Measurements from ENCODE around the gene VIPR2.
"Not testable (repeated sequence)": the region's sequence is repeated elsewhere in the genome, so short reads cannot be mapped to it uniquely, and the experiment has no call there.

Gene VIPR2

DNA sequence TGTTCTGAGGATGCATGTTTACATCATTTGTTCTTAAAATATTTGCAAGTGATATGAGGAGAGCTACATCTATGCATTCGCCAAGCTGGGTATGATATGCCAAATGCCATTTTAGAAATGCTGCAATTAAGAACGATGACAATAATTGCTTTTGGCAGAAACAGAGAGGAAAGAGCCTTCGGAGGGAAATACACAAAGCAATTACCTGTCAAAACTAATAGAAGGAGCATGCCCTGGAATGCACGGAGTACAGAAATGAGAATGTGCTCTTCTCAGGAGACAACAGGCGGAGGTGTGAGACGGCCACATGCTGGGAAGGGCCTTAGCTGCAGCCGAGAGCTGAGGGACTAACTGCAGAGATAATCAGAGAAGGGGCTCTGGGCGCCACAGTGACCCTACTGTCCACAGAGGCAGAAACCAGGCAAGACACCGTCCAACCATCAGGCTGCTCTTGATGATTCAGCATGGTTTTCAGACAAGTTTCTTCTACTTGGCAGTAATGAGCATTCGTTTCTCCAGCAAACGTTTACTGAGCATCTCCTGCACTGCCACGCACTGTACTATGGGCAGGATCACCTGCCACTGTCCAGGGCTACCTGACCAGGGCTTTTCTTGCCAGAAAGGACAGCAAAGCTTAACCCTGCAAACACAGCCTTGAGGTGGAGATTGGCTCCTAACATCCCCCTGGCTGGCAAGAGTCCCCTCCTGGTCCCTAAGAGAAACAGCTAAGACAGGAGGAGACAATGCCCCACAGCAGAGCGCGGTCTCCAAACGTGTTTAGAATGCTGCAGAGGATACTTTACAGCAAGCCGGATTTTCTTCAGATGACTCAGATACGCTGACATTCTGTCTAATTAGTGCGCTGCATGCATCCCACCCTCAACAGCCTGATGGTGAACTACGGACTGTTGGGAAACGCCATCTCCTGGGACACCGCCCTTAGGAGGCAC is 18.1 kb downstream of the VIPR2 start:
- DNase-seq, result peak in 7 of 42 donors; percentile 1 to 28 (median 4)
- intact Hi-C loops (cut with DNase I), result no loop called here

DNA sequence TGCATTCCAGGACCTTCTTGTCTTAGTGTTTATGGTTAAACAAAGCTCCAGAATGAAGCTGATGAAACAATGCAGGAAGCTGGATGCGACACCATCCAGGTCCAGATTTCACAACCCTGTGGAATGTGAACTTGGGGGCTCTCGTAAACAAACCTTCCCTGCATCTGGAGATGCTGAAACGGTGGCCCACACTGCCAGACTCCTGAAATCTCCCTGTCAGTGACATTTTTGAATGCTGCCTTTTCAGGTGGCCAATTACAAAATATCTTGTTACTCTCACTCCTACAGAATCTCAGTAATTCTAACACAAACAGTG is 18.8 kb downstream of the VIPR2 start:
- DNase-seq, result peak in 3 of 42 donors; percentile 2 to 19 (median 4)
- intact Hi-C loops (cut with DNase I), result no loop called here

DNA sequence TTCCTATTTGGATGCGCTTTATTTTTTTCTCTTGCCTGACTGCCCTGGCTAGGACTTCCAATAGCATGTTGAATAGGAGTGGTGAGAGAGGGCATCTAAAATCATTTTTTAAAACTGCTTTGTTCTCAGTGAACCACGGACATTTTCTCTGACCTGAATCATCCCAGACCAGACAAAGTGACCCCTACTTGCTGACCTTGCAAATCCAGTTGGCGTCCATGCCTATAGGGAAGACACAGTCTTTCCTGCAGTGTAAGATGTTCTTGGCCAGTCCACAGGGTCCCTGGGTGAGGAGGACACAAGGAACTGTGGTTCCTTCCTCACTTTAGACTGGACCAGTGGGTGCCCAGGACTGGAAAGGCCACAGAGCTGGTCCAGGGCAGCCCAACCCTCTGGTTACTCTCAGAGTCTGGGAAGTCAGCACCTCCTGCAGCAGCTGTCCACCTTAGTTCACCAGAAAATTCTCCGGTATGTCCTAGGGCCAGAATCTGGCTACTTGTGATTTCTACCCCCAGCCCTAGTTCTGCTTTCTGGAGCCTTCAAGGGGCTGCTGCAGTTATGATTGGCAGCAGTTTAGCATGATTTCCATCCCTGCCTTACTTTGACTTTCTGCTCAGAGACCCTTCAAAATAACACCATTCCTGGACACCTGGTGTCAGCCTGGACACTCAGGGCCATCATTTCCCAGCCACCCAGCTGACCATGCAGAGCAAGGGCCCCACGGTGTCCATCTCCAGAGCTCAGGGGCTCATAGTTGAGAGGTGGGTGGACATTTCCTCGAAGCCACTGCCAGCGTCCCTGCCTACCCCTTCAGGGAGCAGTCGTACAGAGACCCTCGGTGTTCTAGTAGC is 19.3 kb downstream of the VIPR2 start:
- intact Hi-C loops (cut with DNase I), result no loop called here

DNA sequence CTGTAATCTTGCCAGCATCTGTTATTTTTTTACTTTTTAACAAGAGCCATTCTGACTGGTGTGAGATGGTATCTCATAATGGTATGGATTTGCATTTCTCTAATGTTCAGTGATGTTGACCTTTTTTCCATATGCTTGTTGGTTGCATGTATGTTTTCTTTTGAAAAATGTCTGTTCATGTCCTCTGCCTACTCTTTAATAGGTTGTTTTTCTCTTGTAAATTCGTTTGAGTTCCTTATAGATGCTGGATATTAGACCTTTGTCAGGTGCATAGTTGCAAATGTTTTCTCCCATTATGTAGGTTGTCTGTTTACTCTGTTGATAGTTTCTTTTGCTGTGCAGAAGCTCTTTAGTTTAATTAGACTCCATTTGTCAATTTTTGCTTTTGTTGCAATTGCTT is 20.9 kb downstream of the VIPR2 start:
- DNase-seq; intact Hi-C loops (cut with DNase I): not testable (repeated sequence)

More for the DNA sequence above, 19.3 kb downstream of the VIPR2 start:
- DNase-seq, result peak in 8 of 42 donors; percentile 3 to 25 (median 9)

DNA sequence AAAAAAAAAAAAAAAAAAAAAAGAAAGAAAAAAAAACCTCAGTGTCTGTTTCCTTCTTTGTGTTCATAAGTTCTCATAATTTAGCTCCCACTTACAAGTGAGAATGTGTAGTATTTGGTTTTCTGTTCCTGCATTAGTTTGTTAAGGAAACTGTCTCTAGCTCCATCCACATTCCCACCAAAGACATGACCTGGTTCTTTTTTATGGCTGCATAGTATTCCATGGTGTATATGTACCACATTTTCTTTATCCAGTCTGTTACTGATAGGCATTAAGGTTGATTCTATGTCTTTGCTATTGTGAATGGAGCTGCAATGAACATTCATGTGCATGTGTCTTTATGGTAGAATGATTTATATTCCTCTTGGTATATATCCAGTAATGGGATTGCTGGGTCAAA is 21.4 kb downstream of the VIPR2 start:
- intact Hi-C loops (cut with DNase I); DNase-seq: not testable (repeated sequence)

DNA sequence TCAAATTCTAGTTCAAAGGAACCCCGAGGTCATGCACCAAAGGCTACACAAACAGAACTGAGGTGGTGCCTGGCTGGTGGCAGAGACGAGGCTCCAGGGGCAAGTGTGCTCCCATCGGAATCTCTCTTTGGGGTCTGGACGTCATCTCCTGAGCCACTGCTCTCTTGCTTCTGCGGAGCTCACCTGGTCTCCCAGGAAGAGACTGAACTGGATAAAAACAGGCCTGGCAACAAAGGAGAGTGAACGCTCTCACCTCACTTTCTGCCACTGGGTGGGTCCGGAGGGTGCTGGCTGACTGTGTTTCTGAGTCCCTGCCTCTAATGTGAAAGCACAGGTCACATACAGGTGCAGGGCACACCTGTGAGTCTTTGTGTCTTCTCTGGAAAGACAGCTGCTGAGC is 22.4 kb downstream of the VIPR2 start:
- DNase-seq, result peak in 5 of 42 donors; percentile 2 to 20 (median 18)
- intact Hi-C loops (cut with DNase I), result no loop called here

DNA sequence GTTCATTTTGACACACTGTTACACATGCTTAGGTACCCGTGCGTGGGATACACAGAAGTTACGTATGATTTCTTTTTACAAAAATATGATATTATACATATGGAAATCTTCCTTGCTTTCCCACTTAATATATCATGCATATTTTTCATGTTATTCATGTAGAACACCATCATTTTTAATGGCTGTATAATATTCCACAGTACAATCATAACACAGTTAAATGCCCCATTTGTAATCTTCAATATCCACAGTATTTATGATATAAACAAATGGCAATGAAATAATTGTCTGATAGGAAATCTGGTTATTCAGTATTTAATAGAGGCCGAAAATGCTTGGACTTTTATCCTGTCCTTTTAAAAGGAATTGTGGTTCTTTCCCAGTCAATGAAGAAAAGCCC is 23.2 kb downstream of the VIPR2 start:
- no peak for DNase-seq

DNA sequence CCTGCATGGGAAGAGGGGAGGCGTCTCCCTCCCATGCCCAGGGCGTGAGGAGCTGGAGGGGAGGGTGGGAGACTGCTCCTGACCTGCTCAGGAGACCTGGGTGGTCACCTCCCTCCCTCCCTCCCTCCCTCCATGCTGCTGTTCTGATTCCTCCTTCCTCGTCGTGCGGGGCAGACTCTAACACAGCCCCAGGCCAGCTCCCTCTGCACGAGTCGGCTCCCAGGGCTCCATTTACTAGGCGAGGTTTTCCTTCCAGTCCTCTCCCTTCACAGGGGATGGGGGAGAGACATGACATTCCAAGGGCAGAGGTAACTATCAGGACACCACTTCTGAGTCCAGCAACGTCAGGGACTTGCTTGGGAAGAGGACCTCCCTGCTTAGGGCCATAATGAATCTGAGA is 23.6 kb downstream of the VIPR2 start:
- intact Hi-C loops (cut with DNase I), result no loop called here
- peak in 2 of 42 donors; percentile 9 to 10 for DNase-seq

More for the DNA sequence above, 23.2 kb downstream of the VIPR2 start:
- intact Hi-C loops (cut with DNase I), result no loop called here

DNA sequence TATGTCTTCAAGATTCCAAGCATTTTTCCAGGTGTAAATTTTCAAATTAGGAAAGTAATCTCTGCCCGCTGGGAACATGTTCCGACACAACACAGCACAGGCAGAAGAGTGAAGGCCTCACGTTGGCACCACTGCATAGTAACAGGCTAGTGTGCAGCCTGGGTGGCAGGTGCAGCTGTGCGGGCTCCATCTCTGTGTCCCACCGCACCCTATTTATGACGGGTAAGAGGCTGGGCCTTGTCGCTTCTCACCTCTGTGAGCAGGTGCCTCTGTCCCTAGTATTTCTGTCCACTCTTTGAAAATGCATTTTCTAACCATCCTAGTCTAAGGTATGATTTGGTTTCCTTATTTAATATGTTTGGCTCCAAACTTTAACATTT is 24.1 kb downstream of the VIPR2 start:
- DNase-seq, result peak in 5 of 42 donors; percentile 6 to 19 (median 13)

DNA sequence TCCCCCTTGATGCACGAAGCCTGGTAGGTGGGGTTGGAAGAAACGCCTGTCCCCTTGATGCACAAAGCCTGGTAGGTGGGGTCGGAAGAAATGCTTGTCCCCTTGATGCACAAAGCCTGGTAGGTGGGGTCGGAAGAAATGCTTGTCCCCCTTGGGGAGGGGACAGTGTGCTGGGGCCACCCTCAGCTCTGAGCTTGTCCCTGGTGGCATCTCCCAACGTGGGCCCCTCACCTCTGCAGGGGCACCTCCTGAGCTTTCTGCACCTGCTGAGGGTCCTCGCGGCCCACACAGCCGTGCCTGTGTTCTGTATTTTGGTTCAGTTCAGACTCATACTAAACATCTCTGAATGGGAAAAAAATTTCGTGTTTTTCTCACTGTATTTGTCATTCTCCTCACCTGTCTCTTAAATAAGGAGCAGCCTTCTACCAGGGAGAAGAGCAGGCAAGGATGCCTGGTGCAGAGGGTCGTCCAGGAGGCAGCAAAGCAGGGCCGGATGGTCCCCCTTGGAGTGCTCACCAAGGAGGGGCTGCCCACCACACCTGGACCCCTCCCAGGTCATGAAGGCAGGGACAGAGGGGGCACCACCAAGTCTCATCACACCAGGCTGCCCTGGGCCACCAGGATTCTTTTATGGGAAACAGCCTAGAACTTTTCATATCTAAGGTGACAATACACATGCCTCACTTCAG is 24.7 kb downstream of the VIPR2 start:
- DNase-seq, result peak in 6 of 42 donors; percentile 8 to 19 (median 13)

More for the DNA sequence above, 24.1 kb downstream of the VIPR2 start:
- intact Hi-C loops (cut with DNase I), result no loop called here

DNA sequence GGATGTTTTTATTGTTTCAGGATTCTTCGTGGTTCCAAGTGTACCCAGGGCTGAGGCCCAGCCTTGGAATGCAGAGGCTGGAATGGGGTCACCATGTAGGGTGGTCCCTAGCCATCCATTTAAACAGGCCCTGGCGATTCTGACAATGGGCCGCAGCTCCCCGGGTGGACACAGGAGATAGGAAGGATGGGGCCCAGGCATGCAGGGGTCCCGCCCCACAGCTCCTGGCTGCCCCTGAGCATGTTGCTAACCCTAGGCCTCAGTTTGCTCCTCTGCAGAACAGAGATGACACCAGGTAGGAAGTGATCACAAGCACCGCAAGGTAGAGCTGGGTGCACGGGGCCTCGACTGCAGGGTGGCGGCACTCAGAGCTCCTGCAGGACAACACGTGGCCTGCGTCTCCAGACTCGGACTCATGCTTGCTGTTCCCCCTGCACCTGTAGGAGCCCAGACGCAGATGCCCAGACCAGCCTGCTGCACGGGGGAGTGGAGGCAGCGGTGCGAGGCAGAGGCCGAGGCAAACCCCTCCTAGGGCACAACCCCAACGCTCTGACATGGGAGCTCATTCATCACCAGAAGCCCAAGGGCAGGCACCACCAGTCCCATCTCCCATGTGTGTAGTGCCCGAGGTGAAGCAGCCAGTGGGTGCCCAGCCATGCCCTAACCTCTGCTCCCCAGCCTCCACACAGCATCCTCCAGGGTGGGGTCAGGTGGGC is 25.5 kb downstream of the VIPR2 start:
- intact Hi-C loops (cut with DNase I), result no loop called here
- peak in 5 of 42 donors; percentile 9 to 20 (median 11) for DNase-seq

More for the DNA sequence above, 24.7 kb downstream of the VIPR2 start:
- intact Hi-C loops (cut with DNase I), result no loop called here

DNA sequence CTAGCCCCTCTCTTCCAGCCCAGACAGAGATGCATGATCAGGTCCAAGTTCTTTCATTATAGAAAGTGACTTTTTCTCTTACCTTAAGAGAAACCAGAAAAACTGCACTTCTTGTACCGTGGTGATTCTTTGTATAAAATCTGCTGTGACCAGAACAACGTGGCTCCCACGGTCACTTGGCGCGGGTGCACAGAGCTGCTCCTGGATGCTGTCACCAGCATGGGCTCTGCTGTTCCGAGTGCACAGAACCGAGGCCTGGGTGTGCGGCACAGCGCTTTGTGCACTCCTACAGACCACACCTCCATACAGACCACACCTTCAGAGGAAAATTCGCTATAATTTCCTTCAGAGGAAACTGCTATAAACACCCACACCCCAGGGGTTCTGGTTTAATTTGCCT is 26.0 kb downstream of the VIPR2 start:
- DNase-seq, result peak in 3 of 42 donors; percentile 10 to 26 (median 19)
- intact Hi-C loops (cut with DNase I), result no loop called here

DNA sequence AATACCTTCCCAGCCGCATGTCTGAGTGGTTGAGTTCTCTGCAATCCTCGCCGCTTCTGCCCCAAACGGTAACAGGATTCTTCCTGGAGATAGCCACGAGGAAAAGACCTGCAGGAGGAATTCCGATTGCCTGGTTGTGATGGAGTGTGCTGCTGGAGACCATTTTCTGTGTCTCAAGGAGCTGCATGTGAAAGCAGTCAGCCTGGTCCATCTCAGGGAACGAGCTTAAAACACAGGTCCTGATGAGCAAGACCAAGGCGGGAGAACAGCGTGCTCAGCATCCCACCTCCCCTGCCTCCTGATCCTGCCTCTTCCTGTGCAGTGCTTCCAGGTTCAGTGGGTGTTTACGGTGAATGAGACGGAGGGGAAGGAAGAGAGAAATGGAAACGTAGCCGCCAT is 26.5 kb downstream of the VIPR2 start:
- DNase-seq, result peak in 2 of 42 donors; percentile 1 to 4
- intact Hi-C loops (cut with DNase I), result no loop called here

DNA sequence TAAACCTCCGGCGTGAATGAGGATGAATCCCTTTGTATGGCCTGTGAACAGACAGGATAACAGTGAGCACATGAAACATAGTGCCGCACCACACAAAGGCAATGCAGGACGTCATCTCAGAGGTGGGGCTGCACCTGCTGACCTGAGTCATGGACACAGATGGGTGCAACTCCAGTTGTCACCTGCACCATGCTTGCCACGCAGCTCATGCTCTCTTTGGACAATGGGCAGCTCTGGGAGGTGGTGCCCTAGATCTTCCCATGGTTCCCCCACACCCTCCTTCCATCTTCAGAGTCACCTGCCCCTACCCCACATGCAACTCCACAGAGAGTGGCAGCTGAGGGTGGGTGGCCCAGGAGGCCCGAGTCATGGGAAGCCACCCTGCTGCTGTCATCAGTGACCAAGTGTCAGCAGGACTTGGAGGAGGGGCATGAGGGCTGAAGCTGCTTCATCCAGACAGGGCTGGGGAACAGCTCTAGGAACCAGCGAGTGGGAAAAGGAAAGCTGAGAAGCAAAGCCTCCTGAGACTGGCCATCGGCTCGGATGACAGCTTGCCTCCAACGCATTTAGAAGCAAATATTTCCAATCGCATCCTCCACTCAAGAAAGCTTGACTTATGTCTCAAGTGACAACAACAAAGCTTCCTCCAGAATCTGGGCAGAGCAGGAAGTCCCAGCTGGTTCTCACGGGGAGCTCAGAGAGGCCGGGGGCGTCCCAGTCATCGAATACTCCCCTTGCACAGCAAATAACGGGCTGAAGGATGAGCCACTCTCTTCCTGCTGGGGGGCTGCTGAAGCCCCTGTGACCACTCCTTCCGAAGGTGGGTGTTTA is 27.1 kb downstream of the VIPR2 start:
- intact Hi-C loops (cut with DNase I), result no loop called here
- DNase-seq, result peak in 5 of 42 donors; percentile 3 to 20 (median 9)

DNA sequence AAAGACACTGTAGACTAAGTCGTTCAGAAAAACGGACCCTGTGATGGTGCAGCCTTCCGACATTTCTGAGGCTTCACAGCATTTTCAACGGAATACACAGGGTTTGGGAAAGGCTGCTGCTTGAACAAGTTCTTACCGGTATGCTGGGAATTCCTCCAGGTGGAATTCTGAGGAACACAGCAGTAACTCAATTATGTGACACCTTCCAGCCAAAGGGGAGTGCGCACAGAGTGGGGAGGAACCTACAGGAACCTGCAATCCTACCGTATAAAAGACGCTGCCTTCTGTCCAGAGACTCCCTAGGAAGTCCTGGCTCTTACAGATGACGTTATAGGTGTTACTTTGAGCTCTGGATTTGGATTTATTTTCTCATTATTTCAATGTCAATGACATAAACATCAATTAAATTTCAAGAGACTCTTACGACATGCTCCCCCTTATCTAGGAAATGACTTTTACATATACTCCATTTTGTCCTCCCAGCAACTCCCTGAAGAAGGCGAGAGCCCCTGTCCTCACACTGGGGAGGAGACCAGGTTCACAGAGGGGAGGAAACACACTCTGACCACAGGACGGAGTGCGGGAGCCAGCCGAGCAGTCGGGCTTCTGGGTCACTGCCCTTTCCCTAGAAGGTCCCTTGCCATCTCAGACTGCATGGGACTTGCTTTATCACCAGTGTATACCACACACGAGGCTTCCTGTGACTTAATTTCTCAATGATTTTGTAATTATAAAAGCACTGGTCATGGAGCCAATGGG is 27.9 kb downstream of the VIPR2 start:
- peak in 2 of 42 donors; percentile 0 to 7 for DNase-seq

DNA sequence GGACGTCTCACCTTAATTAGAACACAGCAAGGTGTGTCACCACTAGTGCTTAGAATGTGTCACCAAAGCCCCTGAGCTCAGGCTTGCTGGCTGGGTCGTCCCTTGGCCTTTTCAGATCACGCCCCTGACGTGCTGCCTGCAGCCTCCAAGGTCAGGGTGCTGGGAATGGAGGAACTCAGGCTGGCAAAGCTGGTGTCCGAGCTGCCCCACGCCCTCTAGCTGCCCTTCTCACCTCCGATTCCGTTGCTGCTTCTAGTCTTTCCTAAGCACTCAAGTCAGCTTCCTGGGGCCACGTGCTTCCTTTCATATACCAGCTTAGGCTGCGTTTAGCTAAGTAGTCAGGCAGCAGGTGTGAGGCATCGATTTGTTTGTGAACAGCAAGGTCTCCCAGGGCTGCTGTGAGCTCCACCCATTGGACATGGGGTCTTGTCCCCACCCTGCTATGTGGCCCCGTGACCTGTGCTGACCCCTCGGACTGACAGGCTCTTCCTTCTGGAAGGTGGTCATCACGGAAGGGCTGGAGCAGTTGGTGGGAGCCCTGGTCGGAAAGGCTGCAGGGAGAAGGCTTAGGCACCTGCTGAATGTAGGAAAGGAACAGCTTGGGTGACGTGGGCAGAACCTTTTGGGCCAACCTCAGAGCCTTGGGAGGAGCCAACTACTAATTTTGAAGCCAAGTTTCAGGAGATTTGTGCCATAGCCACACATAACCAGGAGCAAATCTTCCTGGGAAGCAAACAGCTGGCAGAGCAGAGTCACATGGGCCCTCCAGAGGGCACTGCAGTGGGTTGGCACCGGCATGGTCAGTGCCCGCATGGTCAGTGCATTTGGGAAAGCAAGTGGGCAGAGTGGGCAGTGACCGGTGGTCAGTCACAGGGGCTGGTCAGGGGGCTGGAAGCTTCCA is 28.8 kb downstream of the VIPR2 start:
- peak in 5 of 42 donors; percentile 13 to 29 (median 22) for DNase-seq

More for the DNA sequence above, 27.9 kb downstream of the VIPR2 start:
- intact Hi-C loops (cut with DNase I), result no loop called here

More for the DNA sequence above, 28.8 kb downstream of the VIPR2 start:
- intact Hi-C loops (cut with DNase I), result no loop called here

Measured in head of caudate nucleus (tissue), 42 donors.